ENCODE results near the gene DRAM2.

DRAM2 gene

DNA sequence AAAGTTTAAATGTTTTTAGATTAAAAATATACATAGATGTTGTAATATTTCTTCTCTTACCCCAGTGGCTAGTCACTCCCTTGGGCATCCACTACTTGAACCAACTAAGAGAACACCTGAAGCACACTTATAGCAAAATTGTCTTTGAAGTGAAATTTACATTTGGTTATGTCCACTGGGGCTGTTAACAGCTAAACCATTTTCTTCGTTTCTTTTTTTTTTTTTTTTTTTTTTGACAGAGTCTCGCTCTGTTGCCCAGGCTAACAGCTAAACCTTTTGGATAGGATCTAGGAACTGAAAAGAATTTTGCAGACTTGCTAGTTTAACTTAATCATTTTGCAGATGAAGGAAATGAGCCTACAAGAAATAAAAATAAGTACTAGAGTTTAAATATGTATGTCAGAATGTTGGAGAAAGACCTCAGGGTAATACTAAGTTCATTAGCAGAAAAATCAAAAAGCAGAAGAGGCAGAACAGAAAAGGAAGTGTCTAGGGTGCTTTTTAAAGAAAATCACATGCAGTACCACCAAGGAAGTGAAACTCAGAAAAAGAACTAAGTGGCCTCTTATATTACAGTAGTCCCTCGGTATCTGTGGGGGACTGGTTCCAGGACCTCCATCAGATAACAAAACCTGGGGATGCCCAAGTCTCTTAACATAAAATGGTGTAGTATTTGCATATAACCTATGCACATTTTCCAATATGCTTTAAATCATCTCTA, 11.8 kb downstream of the DRAM2 start:
- no peaks in the 10 kb centered on the region for H3K4me1 ChIP-seq (ENCODE audit: control insufficient read depth, insufficient read depth, low read length)
- H3K36me3 ChIP-seq (ENCODE audit: control insufficient read depth in 2 of 2, insufficient read depth in 1 of 2, low read length in 2 of 2), result peaks cover 18 to 64% of the 10 kb centered on the region in 2 experiments
- ChIA-PET POLR2A (interaction anchor here (0.6 kb wide), 1 partner anchor 13 kb away, joined by 7 read pairs; no protein-coding TSS in a partner anchor), CTCF (no interaction called here)
- no peak overlapping the region for H3K4me3 ChIP-seq (ENCODE audit: low read depth, low read length)
- H3K9me3 ChIP-seq (ENCODE audit: control insufficient read depth, insufficient read depth, low read depth, low read length), result no peaks in the 10 kb centered on the region
- TF ChIP-seq, protein P1, sequence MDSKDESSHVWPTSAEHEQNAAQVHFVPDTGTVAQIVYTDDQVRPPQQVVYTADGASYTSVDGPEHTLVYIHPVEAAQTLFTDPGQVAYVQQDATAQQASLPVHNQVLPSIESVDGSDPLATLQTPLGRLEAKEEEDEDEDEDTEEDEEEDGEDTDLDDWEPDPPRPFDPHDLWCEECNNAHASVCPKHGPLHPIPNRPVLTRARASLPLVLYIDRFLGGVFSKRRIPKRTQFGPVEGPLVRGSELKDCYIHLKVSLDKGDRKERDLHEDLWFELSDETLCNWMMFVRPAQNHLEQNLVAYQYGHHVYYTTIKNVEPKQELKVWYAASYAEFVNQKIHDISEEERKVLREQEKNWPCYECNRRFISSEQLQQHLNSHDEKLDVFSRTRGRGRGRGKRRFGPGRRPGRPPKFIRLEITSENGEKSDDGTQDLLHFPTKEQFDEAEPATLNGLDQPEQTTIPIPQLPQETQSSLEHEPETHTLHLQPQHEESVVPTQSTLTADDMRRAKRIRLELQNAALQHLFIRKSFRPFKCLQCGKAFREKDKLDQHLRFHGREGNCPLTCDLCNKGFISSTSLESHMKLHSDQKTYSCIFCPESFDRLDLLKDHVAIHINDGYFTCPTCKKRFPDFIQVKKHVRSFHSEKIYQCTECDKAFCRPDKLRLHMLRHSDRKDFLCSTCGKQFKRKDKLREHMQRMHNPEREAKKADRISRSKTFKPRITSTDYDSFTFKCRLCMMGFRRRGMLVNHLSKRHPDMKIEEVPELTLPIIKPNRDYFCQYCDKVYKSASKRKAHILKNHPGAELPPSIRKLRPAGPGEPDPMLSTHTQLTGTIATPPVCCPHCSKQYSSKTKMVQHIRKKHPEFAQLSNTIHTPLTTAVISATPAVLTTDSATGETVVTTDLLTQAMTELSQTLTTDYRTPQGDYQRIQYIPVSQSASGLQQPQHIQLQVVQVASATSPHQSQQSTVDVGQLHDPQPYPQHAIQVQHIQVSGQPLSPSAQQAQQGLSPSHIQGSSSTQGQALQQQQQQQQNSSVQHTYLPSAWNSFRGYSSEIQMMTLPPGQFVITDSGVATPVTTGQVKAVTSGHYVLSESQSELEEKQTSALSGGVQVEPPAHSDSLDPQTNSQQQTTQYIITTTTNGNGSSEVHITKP (tag by site-specific recombination; IDR thresholded peaks at IDR 0.05), result no peak
- no peak for TF ChIP-seq ZNF629 (tag by site-specific recombination; IDR thresholded peaks at IDR 0.05)
- TF ChIP-seq, protein P2, sequence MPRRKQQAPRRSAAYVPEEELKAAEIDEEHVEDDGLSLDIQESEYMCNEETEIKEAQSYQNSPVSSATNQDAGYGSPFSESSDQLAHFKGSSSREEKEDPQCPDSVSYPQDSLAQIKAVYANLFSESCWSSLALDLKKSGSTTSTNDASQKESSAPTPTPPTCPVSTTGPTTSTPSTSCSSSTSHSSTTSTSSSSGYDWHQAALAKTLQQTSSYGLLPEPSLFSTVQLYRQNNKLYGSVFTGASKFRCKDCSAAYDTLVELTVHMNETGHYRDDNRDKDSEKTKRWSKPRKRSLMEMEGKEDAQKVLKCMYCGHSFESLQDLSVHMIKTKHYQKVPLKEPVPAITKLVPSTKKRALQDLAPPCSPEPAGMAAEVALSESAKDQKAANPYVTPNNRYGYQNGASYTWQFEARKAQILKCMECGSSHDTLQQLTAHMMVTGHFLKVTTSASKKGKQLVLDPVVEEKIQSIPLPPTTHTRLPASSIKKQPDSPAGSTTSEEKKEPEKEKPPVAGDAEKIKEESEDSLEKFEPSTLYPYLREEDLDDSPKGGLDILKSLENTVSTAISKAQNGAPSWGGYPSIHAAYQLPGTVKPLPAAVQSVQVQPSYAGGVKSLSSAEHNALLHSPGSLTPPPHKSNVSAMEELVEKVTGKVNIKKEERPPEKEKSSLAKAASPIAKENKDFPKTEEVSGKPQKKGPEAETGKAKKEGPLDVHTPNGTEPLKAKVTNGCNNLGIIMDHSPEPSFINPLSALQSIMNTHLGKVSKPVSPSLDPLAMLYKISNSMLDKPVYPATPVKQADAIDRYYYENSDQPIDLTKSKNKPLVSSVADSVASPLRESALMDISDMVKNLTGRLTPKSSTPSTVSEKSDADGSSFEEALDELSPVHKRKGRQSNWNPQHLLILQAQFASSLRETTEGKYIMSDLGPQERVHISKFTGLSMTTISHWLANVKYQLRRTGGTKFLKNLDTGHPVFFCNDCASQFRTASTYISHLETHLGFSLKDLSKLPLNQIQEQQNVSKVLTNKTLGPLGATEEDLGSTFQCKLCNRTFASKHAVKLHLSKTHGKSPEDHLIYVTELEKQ (tag by site-specific recombination; IDR thresholded peaks at IDR 0.05; ENCODE audit: borderline replicate concordance), result no peak
- TF ChIP-seq, protein P3, sequence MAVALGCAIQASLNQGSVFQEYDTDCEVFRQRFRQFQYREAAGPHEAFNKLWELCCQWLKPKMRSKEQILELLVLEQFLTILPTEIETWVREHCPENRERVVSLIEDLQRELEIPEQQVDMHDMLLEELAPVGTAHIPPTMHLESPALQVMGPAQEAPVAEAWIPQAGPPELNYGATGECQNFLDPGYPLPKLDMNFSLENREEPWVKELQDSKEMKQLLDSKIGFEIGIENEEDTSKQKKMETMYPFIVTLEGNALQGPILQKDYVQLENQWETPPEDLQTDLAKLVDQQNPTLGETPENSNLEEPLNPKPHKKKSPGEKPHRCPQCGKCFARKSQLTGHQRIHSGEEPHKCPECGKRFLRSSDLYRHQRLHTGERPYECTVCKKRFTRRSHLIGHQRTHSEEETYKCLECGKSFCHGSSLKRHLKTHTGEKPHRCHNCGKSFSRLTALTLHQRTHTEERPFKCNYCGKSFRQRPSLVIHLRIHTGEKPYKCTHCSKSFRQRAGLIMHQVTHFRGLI (tag by site-specific recombination; IDR thresholded peaks at IDR 0.05), result no peak
- TF ChIP-seq, protein P4, sequence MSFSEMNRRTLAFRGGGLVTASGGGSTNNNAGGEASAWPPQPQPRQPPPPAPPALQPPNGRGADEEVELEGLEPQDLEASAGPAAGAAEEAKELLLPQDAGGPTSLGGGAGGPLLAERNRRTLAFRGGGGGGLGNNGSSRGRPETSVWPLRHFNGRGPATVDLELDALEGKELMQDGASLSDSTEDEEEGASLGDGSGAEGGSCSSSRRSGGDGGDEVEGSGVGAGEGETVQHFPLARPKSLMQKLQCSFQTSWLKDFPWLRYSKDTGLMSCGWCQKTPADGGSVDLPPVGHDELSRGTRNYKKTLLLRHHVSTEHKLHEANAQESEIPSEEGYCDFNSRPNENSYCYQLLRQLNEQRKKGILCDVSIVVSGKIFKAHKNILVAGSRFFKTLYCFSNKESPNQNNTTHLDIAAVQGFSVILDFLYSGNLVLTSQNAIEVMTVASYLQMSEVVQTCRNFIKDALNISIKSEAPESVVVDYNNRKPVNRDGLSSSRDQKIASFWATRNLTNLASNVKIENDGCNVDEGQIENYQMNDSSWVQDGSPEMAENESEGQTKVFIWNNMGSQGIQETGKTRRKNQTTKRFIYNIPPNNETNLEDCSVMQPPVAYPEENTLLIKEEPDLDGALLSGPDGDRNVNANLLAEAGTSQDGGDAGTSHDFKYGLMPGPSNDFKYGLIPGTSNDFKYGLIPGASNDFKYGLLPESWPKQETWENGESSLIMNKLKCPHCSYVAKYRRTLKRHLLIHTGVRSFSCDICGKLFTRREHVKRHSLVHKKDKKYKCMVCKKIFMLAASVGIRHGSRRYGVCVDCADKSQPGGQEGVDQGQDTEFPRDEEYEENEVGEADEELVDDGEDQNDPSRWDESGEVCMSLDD (tag by site-specific recombination; IDR thresholded peaks at IDR 0.05), result no peak
- TF ChIP-seq OSR2 (tag by site-specific recombination; IDR thresholded peaks at IDR 0.05), result no peak
- TF ChIP-seq, protein P5, sequence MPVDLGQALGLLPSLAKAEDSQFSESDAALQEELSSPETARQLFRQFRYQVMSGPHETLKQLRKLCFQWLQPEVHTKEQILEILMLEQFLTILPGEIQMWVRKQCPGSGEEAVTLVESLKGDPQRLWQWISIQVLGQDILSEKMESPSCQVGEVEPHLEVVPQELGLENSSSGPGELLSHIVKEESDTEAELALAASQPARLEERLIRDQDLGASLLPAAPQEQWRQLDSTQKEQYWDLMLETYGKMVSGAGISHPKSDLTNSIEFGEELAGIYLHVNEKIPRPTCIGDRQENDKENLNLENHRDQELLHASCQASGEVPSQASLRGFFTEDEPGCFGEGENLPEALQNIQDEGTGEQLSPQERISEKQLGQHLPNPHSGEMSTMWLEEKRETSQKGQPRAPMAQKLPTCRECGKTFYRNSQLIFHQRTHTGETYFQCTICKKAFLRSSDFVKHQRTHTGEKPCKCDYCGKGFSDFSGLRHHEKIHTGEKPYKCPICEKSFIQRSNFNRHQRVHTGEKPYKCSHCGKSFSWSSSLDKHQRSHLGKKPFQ (tag by site-specific recombination; IDR thresholded peaks at IDR 0.05), result no peak
- TF ChIP-seq, protein P6, sequence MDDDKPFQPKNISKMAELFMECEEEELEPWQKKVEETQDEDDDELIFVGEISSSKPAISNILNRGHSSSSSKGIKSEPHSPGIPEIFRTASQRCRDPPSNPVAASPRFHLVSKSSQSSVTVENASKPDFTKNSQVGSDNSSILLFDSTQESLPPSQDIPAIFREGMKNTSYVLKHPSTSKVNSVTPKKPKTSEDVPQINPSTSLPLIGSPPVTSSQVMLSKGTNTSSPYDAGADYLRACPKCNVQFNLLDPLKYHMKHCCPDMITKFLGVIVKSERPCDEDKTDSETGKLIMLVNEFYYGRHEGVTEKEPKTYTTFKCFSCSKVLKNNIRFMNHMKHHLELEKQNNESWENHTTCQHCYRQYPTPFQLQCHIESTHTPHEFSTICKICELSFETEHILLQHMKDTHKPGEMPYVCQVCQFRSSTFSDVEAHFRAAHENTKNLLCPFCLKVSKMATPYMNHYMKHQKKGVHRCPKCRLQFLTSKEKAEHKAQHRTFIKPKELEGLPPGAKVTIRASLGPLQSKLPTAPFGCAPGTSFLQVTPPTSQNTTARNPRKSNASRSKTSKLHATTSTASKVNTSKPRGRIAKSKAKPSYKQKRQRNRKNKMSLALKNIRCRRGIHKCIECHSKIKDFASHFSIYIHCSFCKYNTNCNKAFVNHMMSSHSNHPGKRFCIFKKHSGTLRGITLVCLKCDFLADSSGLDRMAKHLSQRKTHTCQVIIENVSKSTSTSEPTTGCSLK (tag by site-specific recombination; IDR thresholded peaks at IDR 0.05), result no peak
- no peak for TF ChIP-seq ZNF391 (tag by site-specific recombination; IDR thresholded peaks at IDR 0.05; ENCODE audit: borderline replicate concordance, low read depth)
- no peak overlapping the region for H3K27ac ChIP-seq (ENCODE audit: extremely low read depth, low read depth, low read length)

Data from HEK293 (cell line).